Measurements from ENCODE around the gene DIAPH3. TPM values are rescaled to one million over a fixed set of nuclear protein-coding genes. Genes with fewer than 3 reads are reported as not detected.

Gene DIAPH3
- total and polyA plus RNA-seq, 2 of the 8 experiments (the other 6 are each of a cell fraction or from before 2014, with no cell fraction given) = 8.0 to 30.8 TPM

DNA sequence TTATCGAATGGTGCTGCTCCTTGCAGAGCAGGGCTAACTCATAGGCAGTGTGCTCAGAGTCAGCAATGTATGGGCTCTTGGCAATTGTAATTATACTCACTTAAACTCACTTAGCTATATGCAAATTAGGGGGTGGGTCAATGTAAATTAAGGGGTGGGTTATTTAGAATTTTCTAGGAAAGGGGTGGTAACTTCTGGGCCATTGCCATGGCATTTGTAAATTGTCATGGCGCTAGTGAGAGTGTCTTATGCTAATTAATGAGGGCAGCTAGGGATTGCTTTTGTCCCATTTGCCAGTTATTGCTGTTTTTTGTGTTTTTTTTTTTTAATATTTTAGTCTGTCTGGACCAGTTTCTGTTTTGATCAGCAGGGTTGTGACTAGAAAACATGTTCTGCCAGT is 68.4 kb downstream of the DIAPH3 start:
- POLR2A ChIA-PET (ENCODE audit: partially characterized antibody) = no interaction called here
- CTCF ChIA-PET (ENCODE audit: partially characterized antibody) = no interaction called here
- FAIRE-seq = no peak
- TF ChIP-seq CTBP2 (IDR thresholded peaks at IDR 0.05; ENCODE audit: borderline replicate concordance, insufficient read depth, insufficient read length, low read length) (no peak), ATF2 (IDR thresholded peaks at IDR 0.05; ENCODE audit: low read length) (no peak), E2F6 (IDR thresholded peaks at IDR 0.05) (no peak), HDAC2 (IDR thresholded peaks at IDR 0.05; ENCODE audit: borderline replicate concordance in 1 of 2, low read depth in 2 of 2, low read length in 2 of 2) (no peak), KDM5A (IDR thresholded peaks at IDR 0.05; ENCODE audit: low read length) (no peak), TBP (IDR thresholded peaks at IDR 0.05; ENCODE audit: low read depth, low read length) (no peak), EZH2 (IDR thresholded peaks at IDR 0.05; ENCODE audit: low read depth, low read length, severe bottlenecking) (no peak), CEBPB (IDR thresholded peaks at IDR 0.05; ENCODE audit: low read depth, low read length) (no peak), JUND (IDR thresholded peaks at IDR 0.05; ENCODE audit: low read length) (no peak), SIX5 (IDR thresholded peaks at IDR 0.05; ENCODE audit: low read depth, low read length) (no peak)

More for the DNA sequence above, 68.4 kb downstream of the DIAPH3 start:
- Histone ChIP-seq H4K5ac (ENCODE audit: insufficient read length, low read depth, low read length) (no peak overlapping the region), H3K79me2 (ENCODE audit: control insufficient read depth in 1 of 2, insufficient read depth in 2 of 2, low read length in 2 of 2) (peaks cover 4 to 22% of the 10 kb centered on the region in 2 experiments; a peak in 3 of 4 replicates), H3K27me3 (replicated peaks in 1 of 4; ENCODE audit: control insufficient read depth in 3 of 4, extremely low read depth in 1 of 4, insufficient read depth in 3 of 4, low read length in 3 of 4) (no peaks in the 10 kb centered on the region), H3K4me2 (ENCODE audit: insufficient read depth in 1 of 2, low read depth in 2 of 2, low read length in 2 of 2) (no peak overlapping the region), H3K79me1 (ENCODE audit: low read depth, low read length) (peaks cover 2% of the 10 kb centered on the region), H3K9ac (replicated peaks in 1 of 4; ENCODE audit: extremely low read depth in 1 of 4, low read depth in 3 of 4, low read length in 3 of 4) (no peak overlapping the region), H3K56ac (replicated peaks; ENCODE audit: insufficient read length, low read depth, low read length) (no peak overlapping the region), H2AK5ac (ENCODE audit: low read depth, low read length) (no peak overlapping the region), H3K23me2 (ENCODE audit: low read depth, low read length) (no peaks in the 10 kb centered on the region), H4K8ac (ENCODE audit: extremely low read depth, insufficient read depth, low read length) (no peak overlapping the region), H2BK12ac (ENCODE audit: low read depth, low read length) (no peak overlapping the region), H2BK120ac (replicated peaks; ENCODE audit: low read depth, low read length) (no peak overlapping the region), H2BK5ac (ENCODE audit: low read depth, low read length) (no peak overlapping the region), H4K91ac (replicated peaks; ENCODE audit: insufficient read length, low read length) (no peak overlapping the region), H3K4me1 (replicated peaks in 1 of 4; ENCODE audit: control insufficient read depth in 3 of 4, insufficient read depth in 4 of 4, low read length in 3 of 4) (no peaks in the 10 kb centered on the region), H3K36me3 (ENCODE audit: control insufficient read depth in 2 of 4, insufficient read depth in 4 of 4, low read length in 3 of 4) (peaks cover 0 to 4% (median under 1%) of the 10 kb centered on the region in 4 experiments; a peak in 4 of 8 replicates), H3K9me3 (ENCODE audit: insufficient read depth in 2 of 2, low read depth in 1 of 2, low read length in 1 of 2) (no peaks in the 10 kb centered on the region), H2AFZ (ENCODE audit: low read length) (no peak overlapping the region), H3K23ac (ENCODE audit: insufficient read length) (no peak overlapping the region), H4K20me1 (replicated peaks in 1 of 2; ENCODE audit: control insufficient read depth in 1 of 2, insufficient read depth in 2 of 2, low read length in 2 of 2) (no peaks in the 10 kb centered on the region), H2BK15ac (ENCODE audit: low read length) (no peak overlapping the region), H3K4ac (replicated peaks; ENCODE audit: insufficient read length, low read depth, low read length) (no peak overlapping the region), H3K18ac (ENCODE audit: extremely low read depth, low read length) (no peak overlapping the region), H2BK20ac (ENCODE audit: low read length) (no peak overlapping the region), H3K27ac (ENCODE audit: low read depth, low read length) (no peak overlapping the region), H3K4me3 (ENCODE audit: extremely low read depth in 1 of 4, insufficient read depth in 2 of 4, low read depth in 3 of 4, low read length in 4 of 4) (no peak overlapping the region), H3K14ac (ENCODE audit: insufficient read length) (no peak overlapping the region)
- WGBS, 2 experiments (ENCODE audit: extremely low coverage in 1 of 2, insufficient coverage in 1 of 2, insufficient read length in 1 of 2, insufficient replicate concordance in 2 of 2, low coverage in 1 of 2, low lambda C conversion rate in 2 of 2, missing lambda C conversion rate in 1 of 2) = 100% methylated on average over 2 of the region's 2 CpGs; no CpG with 5 or more reads in 1 of the 2 experiments
- no peak for DNase-seq (ENCODE audit: low read depth in 1 of 2, low spot score in 2 of 2)

All from H1 (cell line).